NOMO-1 (cell line): Measurements from ENCODE around the gene PSMG2.
A peak's percentile ranks its signal among the peaks of the same experiment; 100 is the strongest.
"Not testable (repeated sequence)": the region's sequence is repeated elsewhere in the genome, so short reads cannot be mapped to it uniquely, and the experiment has no call there.

Source experiments
- DNase-seq, 2 experiments: peaks; one replicate each; lab custom pipeline; 2025; ENCODE audit not compliant: unreplicated experiment in 2 of 2; lab: John Stamatoyannopoulos, UW

PSMG2 gene

GRCh38 chr18:12721495-12722275, 18.8 kb downstream of the PSMG2 start:
- DNase-seq = no peak

- DNase-seq = no peak
Observed at GRCh38 chr18:12722731-12723130, 19.9 kb downstream of the PSMG2 start.

- DNase-seq = no peak
Observed at GRCh38 chr18:12726331-12726730, 23.5 kb downstream of the PSMG2 start.

DNA sequence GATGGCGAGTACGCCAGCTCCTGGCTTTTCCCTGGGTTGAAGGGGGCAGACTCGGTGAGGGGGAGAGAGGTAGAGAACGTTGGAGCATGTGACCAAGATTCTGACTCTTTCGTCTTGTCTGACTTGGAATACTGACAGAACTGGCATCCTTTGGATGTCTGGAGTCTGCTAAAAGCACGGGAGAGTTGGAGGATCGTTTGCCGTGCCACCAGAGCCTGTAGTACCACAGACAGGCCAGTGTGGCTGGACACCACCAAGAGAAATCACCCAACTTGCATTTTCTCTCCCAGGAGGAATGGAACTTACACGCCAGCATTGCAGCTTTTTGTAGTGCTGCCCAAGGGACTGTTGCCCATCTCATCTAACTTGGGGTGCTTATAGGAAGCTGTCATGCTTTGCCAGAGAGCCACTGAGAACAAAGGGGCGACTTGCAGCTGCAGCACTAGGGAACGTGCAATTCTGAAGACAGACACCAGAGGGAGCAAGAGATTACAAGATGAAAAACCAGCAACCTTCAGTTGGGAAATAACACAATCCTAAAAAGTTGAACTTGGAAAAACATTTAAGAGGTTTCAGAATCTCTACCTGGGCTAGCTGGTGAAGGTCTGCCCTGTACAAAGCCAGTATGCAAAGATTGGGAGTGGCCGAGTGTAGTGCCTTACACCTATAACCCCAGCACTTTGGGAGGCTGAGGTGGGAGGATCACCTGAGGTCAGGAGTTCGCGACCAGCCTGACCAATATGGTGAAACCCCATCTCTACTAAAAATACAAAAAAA, 24.1 kb downstream of the PSMG2 start:
- DNase-seq = peak; percentile 16 to 53

- no peak for DNase-seq
Observed at GRCh38 chr18:12737243-12737902, 34.5 kb downstream of the PSMG2 start.

DNA sequence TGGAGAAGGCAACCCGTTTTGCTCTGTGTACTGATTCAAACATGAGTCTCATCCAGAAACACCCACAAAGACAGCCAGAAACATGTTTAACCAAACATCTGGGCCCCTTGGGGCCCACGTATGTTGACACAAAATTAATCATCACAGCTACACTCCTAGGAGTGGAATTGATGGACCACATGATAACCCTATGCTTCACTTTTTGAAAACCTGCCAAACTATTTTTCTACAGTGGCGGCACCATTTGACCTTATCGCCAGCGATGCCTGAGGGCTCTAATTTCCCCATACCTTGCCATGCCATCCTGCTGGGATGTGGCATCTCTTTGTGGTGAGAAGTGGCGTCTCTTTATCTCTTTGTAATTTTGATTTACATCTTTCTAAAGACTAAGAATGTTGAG, 38.5 kb downstream of the PSMG2 start:
- DNase-seq = no peak

DNA sequence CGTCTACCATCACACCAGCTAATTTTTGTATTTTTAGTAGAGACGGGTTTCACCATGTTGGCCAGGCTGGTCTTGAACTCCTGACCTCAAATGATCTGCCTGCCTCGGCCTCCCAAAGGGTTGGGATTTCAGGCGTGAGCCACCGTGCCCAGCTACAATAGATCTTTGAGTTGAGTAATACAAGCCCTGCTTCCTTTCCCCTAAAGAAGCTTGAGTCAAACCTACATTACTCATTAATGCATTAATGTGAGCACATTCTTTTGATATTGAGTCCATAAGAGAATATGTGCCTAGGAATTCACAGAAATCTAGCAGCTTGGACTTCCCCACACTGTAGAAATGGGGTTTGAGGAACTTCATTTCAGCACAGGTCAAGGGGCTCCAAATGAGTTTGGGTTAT, 39.6 kb downstream of the PSMG2 start:
- no peak for DNase-seq

DNA sequence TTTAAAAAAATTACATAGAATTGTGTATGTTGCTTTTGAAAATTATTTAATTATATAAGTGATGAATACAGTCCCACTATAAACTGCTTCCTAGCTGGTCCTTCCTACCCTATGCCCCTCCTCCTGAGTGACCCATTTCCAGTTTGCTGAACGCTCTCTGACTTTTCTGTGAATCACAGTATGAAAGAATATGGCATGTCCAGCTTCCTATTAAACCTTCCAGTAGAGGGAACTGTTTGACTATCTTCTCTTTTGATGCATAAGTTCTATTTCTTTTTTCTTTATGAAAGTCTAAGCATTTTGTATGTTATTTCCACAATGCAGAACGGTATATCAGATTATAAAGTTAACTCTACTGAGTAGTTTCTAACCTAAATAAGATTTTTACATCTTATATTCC, 41.3 kb downstream of the PSMG2 start:
- DNase-seq = peak in 1 of 2 experiments; percentile 74

DNA sequence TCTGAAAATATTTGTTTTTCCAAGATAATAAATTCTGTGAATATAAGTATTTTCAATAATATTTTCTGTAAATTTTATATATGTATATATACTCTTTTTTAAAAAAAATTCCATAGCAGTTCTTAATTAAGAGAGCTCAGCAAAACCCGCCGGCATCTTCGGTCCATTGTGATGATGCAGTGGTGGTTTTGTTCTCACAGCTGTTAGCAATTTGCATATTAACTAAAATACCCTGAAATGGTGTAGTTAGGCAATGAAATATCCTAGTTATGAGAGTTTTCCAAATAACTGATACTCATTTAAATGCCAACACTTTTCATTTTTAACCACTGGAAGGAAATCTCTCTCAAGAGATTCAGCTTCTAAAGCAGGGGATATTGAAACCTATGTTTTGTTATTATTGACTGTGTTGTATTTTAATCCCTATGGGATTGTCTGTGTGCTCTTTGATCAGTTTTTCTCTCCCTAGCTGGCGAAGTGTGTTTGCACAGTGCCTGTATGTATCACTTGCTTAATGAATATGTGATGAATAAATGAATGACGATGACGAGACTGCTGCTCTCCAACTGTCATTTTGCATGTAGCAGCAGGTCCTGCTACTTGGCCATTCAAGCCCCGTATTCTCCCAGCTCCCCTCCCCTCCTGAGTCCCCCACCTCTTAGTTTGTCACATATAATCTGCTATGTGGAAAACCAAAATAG, 42.4 kb downstream of the PSMG2 start:
- DNase-seq = no peak

- DNase-seq = no peak
Observed at GRCh38 chr18:12747530-12748315, 44.9 kb downstream of the PSMG2 start.

DNA sequence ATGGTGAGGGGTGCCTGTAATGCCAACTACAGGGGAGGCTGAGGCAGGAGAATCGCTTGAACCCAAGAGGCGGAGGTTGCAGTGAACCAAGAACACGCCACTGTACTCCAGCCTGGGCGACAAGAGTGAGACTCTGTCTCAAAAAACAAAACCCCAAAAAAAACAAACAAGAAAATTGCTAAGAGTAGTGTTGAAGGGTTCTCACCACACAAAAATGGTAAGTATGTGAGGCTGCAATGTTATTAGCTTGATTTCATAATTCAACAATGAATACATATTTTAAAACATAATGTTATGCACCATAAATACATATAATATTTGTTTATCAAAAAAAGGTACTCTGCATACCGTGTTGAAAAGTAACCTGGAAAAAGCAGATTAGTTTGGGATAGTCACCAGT, 45.8 kb downstream of the PSMG2 start:
- no peak for DNase-seq

DNA sequence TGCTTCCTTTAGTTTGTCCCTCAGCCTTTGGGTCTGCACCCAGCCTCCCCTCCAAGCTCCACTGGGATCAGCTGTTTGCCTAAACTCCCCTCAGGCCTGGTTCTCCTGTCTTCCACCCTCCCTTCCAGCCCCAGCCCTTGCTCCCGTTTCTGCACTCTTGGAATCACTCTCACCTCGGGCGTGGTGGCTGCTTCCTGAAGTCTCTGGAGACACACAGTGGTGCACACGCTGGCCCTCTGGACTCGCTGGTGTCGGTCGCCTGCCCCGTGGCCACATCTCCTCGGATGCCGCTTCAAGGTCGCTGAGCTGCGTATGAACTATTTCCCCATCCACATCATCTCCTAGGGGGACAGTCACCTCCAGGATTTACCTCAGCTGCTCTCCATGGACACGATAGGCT, 46.3 kb downstream of the PSMG2 start:
- DNase-seq = no peak

GRCh38 chr18:12750076-12750714, 47.4 kb downstream of the PSMG2 start:
- DNase-seq = no peak

DNA sequence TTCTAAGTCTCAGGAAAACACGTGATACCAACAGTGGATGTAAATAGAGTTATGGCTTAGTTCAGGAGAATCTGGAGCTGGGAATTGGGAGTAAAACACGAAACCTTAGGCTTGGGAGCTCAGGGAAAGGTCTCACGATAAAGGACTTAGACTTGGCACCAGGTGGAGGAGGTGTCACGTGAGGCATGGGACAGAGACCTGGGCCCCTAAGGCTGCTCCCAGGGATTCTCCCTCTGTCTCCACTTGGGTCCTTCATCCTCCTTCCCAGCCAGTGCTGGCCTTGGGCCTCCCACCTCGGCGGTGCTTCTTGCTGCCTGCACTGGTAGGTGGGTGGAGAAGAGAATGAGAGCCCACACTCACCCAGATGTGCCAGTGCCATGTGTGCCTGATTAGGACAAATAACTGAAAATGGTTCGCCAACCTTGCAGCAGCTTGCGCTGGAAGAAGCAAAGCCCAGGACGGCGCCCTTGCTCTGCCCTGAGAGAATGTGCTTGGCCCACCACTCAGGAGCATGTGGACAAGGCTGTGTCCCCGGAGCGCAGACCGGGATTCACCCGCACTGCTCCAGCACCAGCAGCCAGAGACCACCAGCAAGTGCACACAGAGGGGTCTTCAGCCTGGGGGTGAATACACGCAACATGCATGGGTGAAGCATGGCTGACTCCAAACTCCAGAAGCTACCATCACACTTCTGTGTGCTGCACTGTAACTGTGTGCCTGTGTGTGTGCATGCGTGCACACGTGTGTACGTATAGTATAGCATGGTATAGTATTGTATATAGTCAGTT, 48.1 kb downstream of the PSMG2 start:
- DNase-seq = no peak

DNA sequence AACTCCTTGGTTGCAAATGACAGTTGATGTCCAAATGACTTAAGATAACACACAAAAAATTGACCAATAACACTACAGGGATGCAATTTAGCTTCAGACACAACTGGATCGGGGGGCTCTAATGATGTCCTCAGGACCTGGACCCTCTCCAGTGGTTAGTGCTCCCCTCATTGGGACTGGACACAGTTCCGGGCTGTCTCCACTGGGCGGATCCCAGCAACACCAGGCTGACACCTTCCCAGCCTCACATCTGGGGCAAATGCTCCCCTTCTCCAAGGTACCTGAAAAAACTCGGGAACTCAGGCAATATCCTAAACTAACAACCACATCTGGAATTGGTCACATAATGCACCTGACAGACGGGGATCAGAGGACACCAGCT, 48.7 kb downstream of the PSMG2 start:
- no peak for DNase-seq

- DNase-seq = no peak
Observed at GRCh38 chr18:12751891-12752290, 49.0 kb downstream of the PSMG2 start.

GRCh38 chr18:12754511-12754910, 51.7 kb downstream of the PSMG2 start:
- DNase-seq = no peak

GRCh38 chr18:12755606-12756005, 52.8 kb downstream of the PSMG2 start:
- DNase-seq = not testable (repeated sequence)

DNA sequence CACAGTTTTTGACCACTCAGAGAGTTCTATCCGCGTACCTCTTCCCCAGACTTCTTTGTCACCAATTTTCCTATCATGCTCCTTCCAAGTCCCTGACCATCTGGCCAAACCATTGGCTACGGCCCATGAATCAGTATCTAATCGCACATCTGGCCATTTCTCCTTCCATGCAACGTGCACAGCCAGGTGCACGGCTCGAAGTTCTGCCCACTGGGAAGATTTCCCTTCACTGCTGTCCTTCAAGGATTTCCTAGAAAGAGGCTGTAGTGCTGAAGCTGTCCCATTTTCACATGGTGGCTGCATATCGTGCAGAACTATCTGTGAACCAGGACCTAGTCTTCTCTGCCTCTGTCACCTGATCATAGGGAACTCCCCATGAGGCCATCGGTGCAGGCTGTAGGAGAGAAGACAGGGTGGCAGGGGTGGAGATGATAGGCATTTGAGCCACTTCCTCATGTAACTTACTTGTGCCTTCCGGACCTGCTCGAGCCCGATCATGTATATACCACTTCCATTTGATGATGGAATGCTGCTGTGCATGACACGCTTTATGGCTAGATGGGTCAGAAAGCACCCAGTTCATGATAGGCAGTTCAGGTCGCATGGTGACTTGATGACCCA, 53.9 kb downstream of the PSMG2 start:
- not testable (repeated sequence) for DNase-seq
